Gastroesophageal sphincter (tissue), 3 donors: ENCODE results near the gene SLC66A2.

Experiments used
- CTCF ChIP-seq, 4 experiments: fragments of 200-600 bp in 2 of 4; fragments of 450-650 bp in 2 of 4; sonication (generic) in 1 of 4; IDR thresholded peaks; one replicate each; pipeline ENCODE4 v1.5.1; 2017 to 2019; ENCODE audit warnings: antibody characterized with exemption in 4 of 4, mild to moderate bottlenecking in 2 of 4, moderate library complexity in 2 of 4
- EP300 ChIP-seq: sonication (generic); formaldehyde crosslinking; IDR thresholded peaks from one replicate; pipeline ENCODE4 v1.6.1; 2017; ENCODE audit warnings: antibody characterized with exemption, mild to moderate bottlenecking
- POLR2A ChIP-seq, 2 donors: fragments of 450-650 bp; IDR thresholded peaks; one replicate each; pipeline ENCODE4 v1.6.1; 2017; ENCODE audit warnings: antibody characterized with exemption in 2 of 2, mild to moderate bottlenecking in 2 of 2, moderate library complexity in 1 of 2
- POLR2AphosphoS5 ChIP-seq: sonication (generic); formaldehyde crosslinking; IDR thresholded peaks from one replicate; pipeline ENCODE4 v1.6.1; 2017; ENCODE audit warnings: antibody characterized with exemption

DNA sequence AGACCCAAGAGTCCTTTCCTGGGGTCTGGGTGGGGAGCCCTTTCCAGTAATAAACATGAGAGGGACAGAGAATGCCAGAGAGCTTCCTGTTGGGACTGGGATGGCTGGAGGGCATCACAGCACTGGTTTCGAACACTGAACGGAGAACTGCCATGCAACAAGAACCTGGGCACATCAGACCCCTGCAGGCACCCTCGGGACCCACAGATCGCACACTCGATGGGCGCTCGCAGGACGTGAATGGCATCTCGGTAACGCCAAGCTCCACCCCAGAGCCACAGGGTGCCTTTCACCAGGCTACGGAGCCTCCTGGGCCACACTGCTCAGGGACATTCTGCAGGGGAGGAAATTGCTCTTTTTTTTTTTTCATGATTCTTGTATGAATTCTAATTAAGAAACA is 25.1 kb downstream of the SLC66A2 start:
- TF ChIP-seq CTCF (IDR thresholded peaks at IDR 0.05) (no peak), POLR2A (IDR thresholded peaks at IDR 0.05) (no peak), EP300 (no peak), POLR2AphosphoS5 (no peak)
